ENCODE data around the gene CSK.

DNA sequence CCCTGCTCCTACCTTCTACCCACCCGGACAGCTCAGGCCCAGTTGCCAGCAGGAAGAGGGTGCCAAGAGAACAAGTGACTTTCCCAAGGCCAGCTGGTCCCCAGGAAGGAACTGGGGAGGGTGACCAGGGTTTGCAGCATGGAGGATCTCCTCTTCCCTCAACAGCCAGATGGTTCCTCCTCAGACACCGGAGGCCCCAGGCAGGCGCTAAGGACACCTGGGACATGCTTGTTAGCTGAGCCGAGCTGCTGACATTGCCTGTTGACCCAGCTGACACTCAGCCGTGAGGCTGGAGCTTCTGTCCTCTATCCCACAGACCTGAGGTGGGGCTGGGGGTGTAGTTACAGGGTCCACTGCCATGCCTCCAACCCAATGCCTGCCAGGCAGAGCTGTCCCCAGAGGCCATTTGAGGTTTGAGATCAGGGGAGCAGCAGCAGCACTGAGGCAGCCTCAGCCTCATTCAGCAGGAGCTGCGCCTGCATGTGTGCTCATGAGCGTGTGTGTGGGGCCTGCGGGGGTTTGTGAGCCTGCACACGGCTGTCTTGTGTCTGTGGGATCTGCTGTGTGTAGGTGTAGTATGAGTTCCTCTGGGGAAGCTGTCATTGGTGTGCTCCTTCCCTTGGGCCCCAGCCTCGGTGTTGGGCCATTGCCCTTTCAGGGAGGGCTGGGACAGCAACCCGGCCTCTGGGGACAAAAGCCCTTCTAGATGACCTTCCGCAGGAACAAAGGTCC, 51.7 kb downstream of the CSK start:
- TF ChIP-seq POLR2A (IDR thresholded peaks at IDR 0.05): no peak
- TF ChIP-seq CTCF (IDR thresholded peaks at IDR 0.05): no peak
- TF ChIP-seq EP300 (IDR thresholded peaks at IDR 0.05): no peak
- TF ChIP-seq POLR2AphosphoS5 (IDR thresholded peaks at IDR 0.05): no peak
